Measurements from ENCODE around the gene EPC2.

- TF ChIP-seq, protein P1, sequence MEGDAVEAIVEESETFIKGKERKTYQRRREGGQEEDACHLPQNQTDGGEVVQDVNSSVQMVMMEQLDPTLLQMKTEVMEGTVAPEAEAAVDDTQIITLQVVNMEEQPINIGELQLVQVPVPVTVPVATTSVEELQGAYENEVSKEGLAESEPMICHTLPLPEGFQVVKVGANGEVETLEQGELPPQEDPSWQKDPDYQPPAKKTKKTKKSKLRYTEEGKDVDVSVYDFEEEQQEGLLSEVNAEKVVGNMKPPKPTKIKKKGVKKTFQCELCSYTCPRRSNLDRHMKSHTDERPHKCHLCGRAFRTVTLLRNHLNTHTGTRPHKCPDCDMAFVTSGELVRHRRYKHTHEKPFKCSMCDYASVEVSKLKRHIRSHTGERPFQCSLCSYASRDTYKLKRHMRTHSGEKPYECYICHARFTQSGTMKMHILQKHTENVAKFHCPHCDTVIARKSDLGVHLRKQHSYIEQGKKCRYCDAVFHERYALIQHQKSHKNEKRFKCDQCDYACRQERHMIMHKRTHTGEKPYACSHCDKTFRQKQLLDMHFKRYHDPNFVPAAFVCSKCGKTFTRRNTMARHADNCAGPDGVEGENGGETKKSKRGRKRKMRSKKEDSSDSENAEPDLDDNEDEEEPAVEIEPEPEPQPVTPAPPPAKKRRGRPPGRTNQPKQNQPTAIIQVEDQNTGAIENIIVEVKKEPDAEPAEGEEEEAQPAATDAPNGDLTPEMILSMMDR (IDR thresholded peaks at IDR 0.05; ENCODE audit: control extremely low read depth in 1 of 3, insufficient read depth in 1 of 3, low read depth in 1 of 3, low read length in 3 of 3), result no peak
- TF ChIP-seq POLR2A (IDR thresholded peaks at IDR 0.05; ENCODE audit: control extremely low read depth in 1 of 2, low read depth in 2 of 2, low read length in 2 of 2), result no peak
- no peak for TF ChIP-seq RAD21 (IDR thresholded peaks at IDR 0.05 in 1 of 2, conservative IDR thresholded peaks at IDR 0.05 in 1 of 2; ENCODE audit: low read depth in 2 of 2, low read length in 2 of 2)
- TF ChIP-seq TAF1 (IDR thresholded peaks at IDR 0.05; ENCODE audit: low read depth, low read length), result no peak
- no peak for TF ChIP-seq POU5F1 (IDR thresholded peaks at IDR 0.05; ENCODE audit: low read depth, low read length)
- no peak for TF ChIP-seq CBX8 (IDR thresholded peaks at IDR 0.05; ENCODE audit: borderline replicate concordance, low read depth, low read length)
- TF ChIP-seq TBP (IDR thresholded peaks at IDR 0.05; ENCODE audit: low read depth, low read length), result no peak
- no peak for TF ChIP-seq YY1 (IDR thresholded peaks at IDR 0.05; ENCODE audit: low read depth, low read length)
- no peak for TF ChIP-seq MAX (IDR thresholded peaks at IDR 0.05)
- TF ChIP-seq, protein P2, sequence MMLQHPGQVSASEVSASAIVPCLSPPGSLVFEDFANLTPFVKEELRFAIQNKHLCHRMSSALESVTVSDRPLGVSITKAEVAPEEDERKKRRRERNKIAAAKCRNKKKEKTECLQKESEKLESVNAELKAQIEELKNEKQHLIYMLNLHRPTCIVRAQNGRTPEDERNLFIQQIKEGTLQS (IDR thresholded peaks at IDR 0.05; ENCODE audit: insufficient read depth, low read depth, low read length), result no peak
- no peak for TF ChIP-seq ZNF274 (IDR thresholded peaks at IDR 0.05; ENCODE audit: borderline replicate concordance, extremely low read depth, low read length)
- no peak for TF ChIP-seq RXRA (IDR thresholded peaks at IDR 0.05; ENCODE audit: insufficient read depth, low read depth, low read length)
Measured at GRCh38 chr2:148789059-148789458, 144.5 kb downstream of the EPC2 start.

Data from H1 (cell line).